ENCODE results near the gene FSTL3. TPM values are rescaled to one million over a fixed set of nuclear protein-coding genes. Genes with fewer than 3 reads are reported as not detected.
"Not testable (repeated sequence)": the region's sequence is repeated elsewhere in the genome, so short reads cannot be mapped to it uniquely, and the experiment has no call there.

FSTL3 gene
- polyA plus RNA-seq: 32.9 TPM
- long read RNA-seq, donor 1, partial matches to known transcripts: 0 of 3 reads
- long read RNA-seq, donor 1, other reads (novel, unspliced or antisense): 0 of 3 reads
- long read RNA-seq, donor 2, partial matches to known transcripts: 8 of 12 reads
- long read RNA-seq, donor 2, other reads (novel, unspliced or antisense): 0 of 12 reads
- long read RNA-seq, donor 3: 0 reads
- long read RNA-seq, donor 4, partial matches to known transcripts: 0 of 2 reads
- long read RNA-seq, donor 4, other reads (novel, unspliced or antisense): 0 of 2 reads
- long read RNA-seq, donor 5, partial matches to known transcripts: 5 of 8 reads
- long read RNA-seq, donor 5, other reads (novel, unspliced or antisense): 0 of 8 reads
- long read RNA-seq, donor 6, partial matches to known transcripts: 7 of 10 reads
- long read RNA-seq, donor 6, other reads (novel, unspliced or antisense): 0 of 10 reads
- long read RNA-seq, donor 7, partial matches to known transcripts: 0 of 4 reads
- long read RNA-seq, donor 7, other reads (novel, unspliced or antisense): 0 of 4 reads
- long read RNA-seq, donor 8, partial matches to known transcripts: 7 of 11 reads
- long read RNA-seq, donor 8, other reads (novel, unspliced or antisense): 0 of 11 reads
- long read RNA-seq, donor 9, partial matches to known transcripts: 0 of 5 reads
- long read RNA-seq, donor 9, other reads (novel, unspliced or antisense): 0 of 5 reads
- long read RNA-seq, donor 10, partial matches to known transcripts: 6 of 12 reads
- long read RNA-seq, donor 10, other reads (novel, unspliced or antisense): 0 of 12 reads
- long read RNA-seq, donor 11, partial matches to known transcripts: 6 of 12 reads
- long read RNA-seq, donor 11, other reads (novel, unspliced or antisense): 0 of 12 reads

DNA sequence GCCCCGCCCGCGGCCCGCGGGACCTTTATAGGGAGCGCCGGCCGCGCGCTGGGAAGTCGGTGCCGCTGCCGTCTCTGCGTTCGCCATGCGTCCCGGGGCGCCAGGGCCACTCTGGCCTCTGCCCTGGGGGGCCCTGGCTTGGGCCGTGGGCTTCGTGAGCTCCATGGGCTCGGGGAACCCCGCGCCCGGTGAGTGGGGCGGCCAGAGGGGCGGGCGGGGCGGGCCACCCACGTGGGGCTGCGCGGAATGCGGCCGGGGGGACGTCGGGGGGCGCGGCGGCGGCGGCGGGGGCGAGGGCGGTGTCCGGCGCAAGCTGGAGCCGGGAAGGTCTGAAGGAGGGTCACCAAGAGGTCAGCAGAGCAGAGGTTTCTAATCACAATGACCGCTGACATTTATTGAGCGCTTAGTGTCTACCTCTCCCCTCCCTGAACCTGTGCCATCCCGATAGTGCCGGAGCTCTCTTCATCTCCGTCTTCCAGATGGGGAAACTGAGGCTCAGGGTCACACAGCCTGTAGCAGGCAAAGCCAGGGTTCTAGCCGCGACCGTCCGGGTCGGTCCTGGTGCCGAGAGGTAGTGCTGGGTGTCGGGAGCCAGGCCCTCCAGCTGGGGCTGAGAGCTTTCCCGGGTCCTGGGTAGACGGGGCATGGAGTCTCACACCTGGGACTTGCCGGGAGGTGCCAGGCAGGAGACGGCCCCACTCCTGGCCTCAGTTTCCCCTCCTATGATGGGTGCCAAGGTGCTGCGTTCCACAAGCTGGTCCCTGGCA lies at the start of gene FSTL3:
FSTL3 (plus strand) TSS at position 54 of the 767 bp plus-strand sequence; CDS start at position 86, 32 bp downstream.
- H3K27ac ChIP-seq (ENCODE audit: low read length): peak within 1 kb of the TSS; percentile 66
- H3K36me3 ChIP-seq (ENCODE audit: control insufficient read depth, insufficient read depth, low read length): no peaks in the 10 kb centered on the region
- H3K4me1 ChIP-seq (ENCODE audit: control insufficient read depth, insufficient read depth, low read length): peaks cover 37% of the 10 kb centered on the region
- peaks cover 5% of the 10 kb centered on the region for H3K27me3 ChIP-seq (ENCODE audit: control insufficient read depth, insufficient read depth, low read length)
- DNase-seq: peak in 1 of 2 donors; percentile 46
- peaks cover 14% of the 10 kb centered on the region for H3K9me3 ChIP-seq (ENCODE audit: control insufficient read depth, low read depth, low read length)
- H3K4me3 ChIP-seq (ENCODE audit: low read length): peak within 1 kb of the TSS; percentile 41
- WGBS (ENCODE audit: insufficient coverage, low lambda C conversion rate): no CpG with 5 or more reads among the region's 63 CpGs

- H3K36me3 ChIP-seq (ENCODE audit: control insufficient read depth, insufficient read depth, low read length): peaks cover 57% of the 10 kb centered on the region
- WGBS (ENCODE audit: insufficient coverage, low lambda C conversion rate): no CpG with 5 or more reads among the region's 7 CpGs
Measured at GRCh38 chr19:626566-626965, 49.6 kb upstream of the FSTL3 start.

DNA sequence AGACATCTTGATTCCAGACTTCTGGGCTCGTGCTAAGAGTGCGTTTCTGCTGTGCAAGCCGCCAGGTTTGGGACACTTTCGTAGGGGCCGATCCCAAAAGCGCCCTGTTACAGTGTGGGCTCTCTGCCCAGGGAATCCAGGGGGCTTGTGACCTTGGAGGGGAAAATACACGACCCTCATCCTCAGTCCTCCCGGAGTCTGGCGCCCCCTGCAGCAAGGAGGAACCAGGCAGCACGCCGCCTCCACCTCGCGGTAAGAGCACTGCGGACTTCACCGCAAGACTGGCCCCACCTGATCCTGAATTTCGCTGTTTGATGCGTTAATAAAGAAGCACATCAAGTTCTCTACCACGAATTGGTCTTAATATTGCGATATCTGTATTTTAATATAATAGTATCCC lies 48.0 kb upstream of the FSTL3 start:
- H3K27me3 ChIP-seq (ENCODE audit: control insufficient read depth, insufficient read depth, low read length): no peaks in the 10 kb centered on the region

More at GRCh38 chr19:626566-626965, 49.6 kb upstream of the FSTL3 start:
- not testable (repeated sequence) for H3K4me3 ChIP-seq (ENCODE audit: low read length); DNase-seq; H3K27ac ChIP-seq (ENCODE audit: low read length); H3K9me3 ChIP-seq (ENCODE audit: control insufficient read depth, low read depth, low read length); H3K4me1 ChIP-seq (ENCODE audit: control insufficient read depth, insufficient read depth, low read length); H3K27me3 ChIP-seq (ENCODE audit: control insufficient read depth, insufficient read depth, low read length)

DNA sequence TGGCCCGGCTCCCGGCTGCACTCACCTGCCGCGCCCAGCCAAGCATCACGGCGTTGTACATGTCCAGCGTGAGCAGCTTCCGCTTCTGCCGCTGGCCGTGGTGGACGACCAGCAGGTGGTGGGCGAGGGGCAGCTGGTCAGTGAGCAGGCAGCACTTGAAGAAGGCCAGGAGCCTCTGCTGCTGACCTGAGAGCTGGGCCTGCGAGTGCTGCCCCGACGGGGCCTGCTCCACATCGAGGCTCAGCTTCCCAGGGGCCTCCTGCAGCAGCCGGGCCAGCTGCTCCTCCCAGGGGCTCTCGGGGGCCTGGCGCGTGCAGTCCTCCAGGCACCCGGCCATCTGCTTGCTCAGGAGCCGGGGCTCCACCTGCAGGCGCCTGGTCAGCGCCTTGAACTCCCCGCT lies 46.7 kb upstream of the FSTL3 start:
- not testable (repeated sequence) for DNase-seq; H3K27me3 ChIP-seq (ENCODE audit: control insufficient read depth, insufficient read depth, low read length); H3K9me3 ChIP-seq (ENCODE audit: control insufficient read depth, low read depth, low read length); H3K4me3 ChIP-seq (ENCODE audit: low read length); H3K27ac ChIP-seq (ENCODE audit: low read length)
- H3K4me1 ChIP-seq (ENCODE audit: control insufficient read depth, insufficient read depth, low read length): peaks cover 17% of the 10 kb centered on the region
- WGBS (ENCODE audit: insufficient coverage, low lambda C conversion rate): no CpG with 5 or more reads among the region's 25 CpGs
- H3K36me3 ChIP-seq (ENCODE audit: control insufficient read depth, insufficient read depth, low read length): peaks cover 37% of the 10 kb centered on the region

More for the DNA sequence above, 48.0 kb upstream of the FSTL3 start:
- Histone ChIP-seq H3K4me3 (ENCODE audit: low read length) (no peak overlapping the region), H3K36me3 (ENCODE audit: control insufficient read depth, insufficient read depth, low read length) (peaks cover 49% of the 10 kb centered on the region), H3K9me3 (ENCODE audit: control insufficient read depth, low read depth, low read length) (peaks cover 3% of the 10 kb centered on the region), H3K4me1 (ENCODE audit: control insufficient read depth, insufficient read depth, low read length) (peaks cover 12% of the 10 kb centered on the region), H3K27ac (ENCODE audit: low read length) (no peak overlapping the region)
- DNase-seq: no peak
- 100% methylated on average over 1 of the region's 19 CpGs for WGBS (ENCODE audit: insufficient coverage, low lambda C conversion rate)

DNA sequence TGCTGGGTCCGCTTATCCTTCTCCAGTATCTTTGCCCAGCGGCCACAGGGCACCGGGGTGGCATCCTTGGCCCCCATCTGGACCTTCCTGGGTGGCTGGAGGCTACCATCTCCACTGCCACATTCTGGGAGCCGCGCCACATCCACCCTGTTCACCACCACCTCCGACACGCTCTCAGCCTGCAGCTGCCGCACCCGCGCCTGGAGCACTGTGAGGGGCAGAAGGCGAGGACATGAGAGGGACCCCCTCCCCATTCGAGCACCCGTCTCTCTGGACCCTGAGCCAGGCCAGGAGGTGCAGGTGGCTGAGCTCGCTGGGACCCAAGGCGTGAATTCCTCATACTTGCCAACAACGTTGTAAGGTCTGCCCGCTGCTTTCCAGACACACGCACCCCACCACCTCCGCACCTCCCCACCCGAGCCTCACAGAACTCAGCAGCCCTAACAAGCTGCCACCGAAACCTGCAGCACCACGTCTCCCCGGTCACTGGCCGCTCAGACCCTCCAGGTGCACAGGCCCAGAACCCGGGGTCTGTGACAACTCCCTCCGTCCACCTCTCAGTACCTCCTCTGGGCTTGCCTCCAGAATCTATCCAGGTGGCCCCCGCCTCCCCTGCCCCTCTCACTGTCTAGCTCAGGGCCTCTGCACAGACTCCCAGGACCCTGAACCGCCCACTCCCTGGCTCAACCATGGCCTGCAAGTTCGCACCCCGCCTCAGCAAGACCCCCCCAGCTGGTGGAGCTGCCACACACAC lies 46.1 kb upstream of the FSTL3 start:
- no peak overlapping the region for H3K4me3 ChIP-seq (ENCODE audit: low read length)
- WGBS (ENCODE audit: insufficient coverage, low lambda C conversion rate): no CpG with 5 or more reads among the region's 30 CpGs
- no peaks in the 10 kb centered on the region for H3K27me3 ChIP-seq (ENCODE audit: control insufficient read depth, insufficient read depth, low read length)
- peaks cover 3% of the 10 kb centered on the region for H3K9me3 ChIP-seq (ENCODE audit: control insufficient read depth, low read depth, low read length)
- peaks cover 31% of the 10 kb centered on the region for H3K36me3 ChIP-seq (ENCODE audit: control insufficient read depth, insufficient read depth, low read length)
- no peak for DNase-seq
- H3K4me1 ChIP-seq (ENCODE audit: control insufficient read depth, insufficient read depth, low read length): peaks cover 17% of the 10 kb centered on the region
- no peak overlapping the region for H3K27ac ChIP-seq (ENCODE audit: low read length)

- Histone ChIP-seq H3K27me3 (ENCODE audit: control insufficient read depth, insufficient read depth, low read length) (peaks cover 2% of the 10 kb centered on the region), H3K4me3 (ENCODE audit: low read length) (peak overlapping the region; percentile 99), H3K36me3 (ENCODE audit: control insufficient read depth, insufficient read depth, low read length) (peaks cover 29% of the 10 kb centered on the region), H3K27ac (ENCODE audit: low read length) (peak overlapping the region; percentile 96), H3K4me1 (ENCODE audit: control insufficient read depth, insufficient read depth, low read length) (peaks cover 17% of the 10 kb centered on the region), H3K9me3 (ENCODE audit: control insufficient read depth, low read depth, low read length) (peaks cover 3% of the 10 kb centered on the region)
- DNase-seq: peak; percentile 40 to 80
- no CpG with 5 or more reads among the region's 35 CpGs for WGBS (ENCODE audit: insufficient coverage, low lambda C conversion rate)
Measured at GRCh38 chr19:632579-633067, 43.6 kb upstream of the FSTL3 start.

DNA sequence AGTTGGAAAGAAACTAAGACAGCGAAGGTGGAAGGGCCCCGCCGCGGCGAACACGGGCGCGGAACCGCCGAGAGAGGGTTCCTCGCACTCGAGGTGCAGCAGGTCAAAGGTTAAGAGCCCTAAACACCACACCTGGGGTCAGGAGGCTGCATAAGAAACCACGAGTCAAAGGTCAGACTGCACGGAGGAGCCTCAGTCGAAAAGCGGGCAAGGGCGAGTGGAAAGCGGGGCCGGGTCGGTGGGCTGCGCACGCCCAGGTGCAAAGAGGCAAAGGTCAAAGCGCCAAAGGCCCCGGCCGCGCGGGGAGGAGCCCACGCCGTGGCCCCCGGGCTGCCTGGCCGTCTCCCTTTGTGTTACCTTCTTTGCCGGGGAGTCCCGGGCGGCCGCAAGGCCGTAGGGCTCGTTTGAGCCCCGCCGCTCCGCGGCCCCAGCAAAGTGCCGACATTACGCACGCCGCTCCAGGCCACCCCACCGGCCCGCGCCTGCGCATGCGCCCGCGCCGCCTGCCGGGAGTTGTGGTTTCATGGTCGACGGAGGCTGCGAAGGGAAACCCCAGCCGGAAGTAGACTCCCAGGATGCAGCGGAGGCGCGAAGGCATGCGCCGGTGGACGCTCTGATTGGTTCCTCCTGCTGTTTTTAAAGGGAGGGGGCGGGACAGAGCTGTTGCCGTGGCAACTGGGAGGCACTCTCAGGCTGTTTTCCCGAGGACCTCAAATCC lies 43.0 kb upstream of the FSTL3 start, which contains the start of gene POLRMT:
POLRMT (minus strand) TSS at position 470 of the 718 bp plus-strand sequence; CDS start at position 445, 25 bp downstream.
- peak within 1 kb of the TSS; percentile 96 for H3K27ac ChIP-seq (ENCODE audit: low read length)

GRCh38 chr19:633786-634639 lies 42.2 kb upstream of the FSTL3 start:
- Histone ChIP-seq H3K4me1 (ENCODE audit: control insufficient read depth, insufficient read depth, low read length) (peaks cover 25% of the 10 kb centered on the region), H3K27ac (ENCODE audit: low read length) (no peak overlapping the region)
- no CpG with 5 or more reads among the region's 32 CpGs for WGBS (ENCODE audit: insufficient coverage, low lambda C conversion rate)

More for the DNA sequence above, 43.0 kb upstream of the FSTL3 start, which contains the start of gene POLRMT:
- DNase-seq: peak; percentile 98 to 99
- peaks cover 4% of the 10 kb centered on the region for H3K27me3 ChIP-seq (ENCODE audit: control insufficient read depth, insufficient read depth, low read length)
- peaks cover 24% of the 10 kb centered on the region for H3K36me3 ChIP-seq (ENCODE audit: control insufficient read depth, insufficient read depth, low read length)
- peak within 1 kb of the TSS; percentile 99 for H3K4me3 ChIP-seq (ENCODE audit: low read length)
- WGBS (ENCODE audit: insufficient coverage, low lambda C conversion rate): no CpG with 5 or more reads among the region's 67 CpGs
- peaks cover 3% of the 10 kb centered on the region for H3K9me3 ChIP-seq (ENCODE audit: control insufficient read depth, low read depth, low read length)
- H3K4me1 ChIP-seq (ENCODE audit: control insufficient read depth, insufficient read depth, low read length): peaks cover 17% of the 10 kb centered on the region

More at GRCh38 chr19:633786-634639, 42.2 kb upstream of the FSTL3 start:
- peak overlapping the region; percentile 78 for H3K4me3 ChIP-seq (ENCODE audit: low read length)
- no peak for DNase-seq
- peaks cover 12% of the 10 kb centered on the region for H3K27me3 ChIP-seq (ENCODE audit: control insufficient read depth, insufficient read depth, low read length)
- peaks cover 16% of the 10 kb centered on the region for H3K36me3 ChIP-seq (ENCODE audit: control insufficient read depth, insufficient read depth, low read length)
- peaks cover 4% of the 10 kb centered on the region for H3K9me3 ChIP-seq (ENCODE audit: control insufficient read depth, low read depth, low read length)
